CD14-positive monocyte (primary cell): ENCODE results near the gene TMEM132D. TPM values are rescaled to one million over a fixed set of nuclear protein-coding genes. Genes with fewer than 3 reads are reported as not detected.

ENCODE experiments used
- DNase-seq, 3 donors: peaks; one replicate each; pipeline ENCODE4 v3.0.0-alpha.2; 2011 to 2022
- H2AFZ ChIP-seq: 2 replicates; pipeline ENCODE4 v1.6.0; 2012; ENCODE audit warnings: mild to moderate bottlenecking, low read depth, low read length, inconsistent platforms; ENCODE audit not compliant: insufficient read depth, poor library complexity, severe bottlenecking
- H3K27ac ChIP-seq, 2 donors: 1 replicate in 1 of 2; 2 replicates in 1 of 2; pipeline ENCODE4 v1.5.1; 2012 to 2013; ENCODE audit warnings: low read length in 2 of 2, control low read depth in 1 of 2, inconsistent platforms in 1 of 2, low read depth in 1 of 2, mild to moderate bottlenecking in 1 of 2
- H3K27me3 ChIP-seq, 2 donors: one replicate each; pipeline versions ENCODE4 v1.6.0 to v1.6.1; 2011 to 2013; ENCODE audit warnings: low read length in 2 of 2; ENCODE audit not compliant: control insufficient read depth in 2 of 2, insufficient read depth in 2 of 2
- H3K36me3 ChIP-seq, 2 donors: replicated peaks in 1 of 2; 1 replicate in 1 of 2; 2 replicates in 1 of 2; pipeline versions ENCODE4 v1.5.1 to v1.6.1; 2012 to 2013; ENCODE audit warnings: low read length in 2 of 2, control low read depth in 1 of 2, inconsistent platforms in 1 of 2, mild to moderate bottlenecking in 1 of 2; ENCODE audit not compliant: insufficient read depth in 2 of 2, control insufficient read depth in 1 of 2
- H3K4me1 ChIP-seq, 2 donors: 1 replicate in 1 of 2; 2 replicates in 1 of 2; pipeline versions ENCODE4 v1.5.1 to v1.6.1; 2012 to 2013; ENCODE audit warnings: low read length in 2 of 2, control low read depth in 1 of 2, inconsistent platforms in 1 of 2, mild to moderate bottlenecking in 1 of 2, moderate library complexity in 1 of 2; ENCODE audit not compliant: insufficient read depth in 2 of 2, control insufficient read depth in 1 of 2
- H3K4me2 ChIP-seq: replicated peaks from 2 replicates; pipeline ENCODE3; 2012; ENCODE audit warnings: low read length, moderate library complexity, mild to moderate bottlenecking; ENCODE audit not compliant: poor library complexity, severe bottlenecking; ENCODE audit errors: extremely low read depth
- H3K4me3 ChIP-seq, 3 experiments: fragments of 200-600 bp in 1 of 3; sonication (generic) in 1 of 3; replicated peaks in 1 of 3; 1 replicate in 2 of 3; 2 replicates in 1 of 3; pipeline ENCODE4 v1.5.1; 2011 to 2013; ENCODE audit warnings: low read length in 3 of 3, mild to moderate bottlenecking in 3 of 3, control low read depth in 2 of 3, low read depth in 2 of 3, inconsistent platforms in 1 of 3, moderate library complexity in 1 of 3
- H3K79me2 ChIP-seq: 2 replicates; pipeline ENCODE4 v1.6.0; 2012; ENCODE audit warnings: mild to moderate bottlenecking, control low read depth, inconsistent platforms, low read length, moderate library complexity; ENCODE audit not compliant: insufficient read depth
- H3K9ac ChIP-seq: 2 replicates; pipeline ENCODE4 v1.6.0; 2017; ENCODE audit warnings: low read length, mild to moderate bottlenecking; ENCODE audit not compliant: insufficient read depth, poor library complexity, severe bottlenecking
- H3K9me3 ChIP-seq, 2 donors: replicated peaks in 1 of 2; 1 replicate in 1 of 2; 2 replicates in 1 of 2; pipeline versions ENCODE4 v1.5.1 to v1.6.1; 2012 to 2013; ENCODE audit warnings: low read length in 2 of 2, control low read depth in 1 of 2; ENCODE audit not compliant: control insufficient read depth in 1 of 2, insufficient read depth in 1 of 2
- H4K20me1 ChIP-seq: 2 replicates; pipeline ENCODE4 v1.6.0; 2012; ENCODE audit warnings: mild to moderate bottlenecking, low read length, control low read depth, moderate library complexity; ENCODE audit not compliant: insufficient read depth
- H3K27ac Mint-ChIP-seq, 7 donors: one replicate each; pipeline ENCODE4 v1.8.0; 2020; ENCODE audit warnings: mild to moderate bottlenecking in 7 of 7, mixed read lengths in 7 of 7, moderate library complexity in 6 of 7, inconsistent platforms in 2 of 7
- H3K27me3 Mint-ChIP-seq, 3 donors: one replicate each; pipeline ENCODE4 v1.8.0; 2021 to 2022; ENCODE audit warnings: low read depth in 3 of 3, mild to moderate bottlenecking in 3 of 3, mixed read lengths in 3 of 3, moderate library complexity in 3 of 3, inconsistent platforms in 1 of 3
- H3K36me3 Mint-ChIP-seq, 2 donors: one replicate each; pipeline ENCODE4 v1.8.0; 2020; ENCODE audit warnings: mixed read lengths in 2 of 2, inconsistent platforms in 1 of 2, mild to moderate bottlenecking in 1 of 2
- H3K4me1 Mint-ChIP-seq: one replicate; pipeline ENCODE4 v1.8.0; 2020; ENCODE audit warnings: mild to moderate bottlenecking, mixed read lengths
- H3K4me3 Mint-ChIP-seq, 2 donors: one replicate each; pipeline ENCODE4 v1.8.0; 2020; ENCODE audit warnings: mild to moderate bottlenecking in 2 of 2, mixed read lengths in 2 of 2, moderate library complexity in 1 of 2
- H3K9me3 Mint-ChIP-seq, 7 donors: one replicate each; pipeline ENCODE4 v1.8.0; 2020 to 2022; ENCODE audit warnings: mixed read lengths in 7 of 7, mild to moderate bottlenecking in 6 of 7, moderate library complexity in 6 of 7, inconsistent platforms in 2 of 7
- CTCF ChIP-seq: fragments of 200-600 bp; IDR thresholded peaks from one replicate; pipeline ENCODE4 v1.8.0; 2022; ENCODE audit warnings: antibody characterized with exemption, mild to moderate bottlenecking
- WGBS: methylation state at CpG from one replicate; pipeline ENCODE4 v1.1.5; 2013; ENCODE audit warnings: missing lambda C conversion rate; ENCODE audit not compliant: insufficient coverage; 5-methylcytosine and 5-hydroxymethylcytosine counted together
- intact Hi-C, 2 donors: fragments of 100-400 bp; cut with micrococcal nuclease; formaldehyde crosslinking; loops; one replicate each; pipeline versions ENCODE4 v1.15.0 to v1.15.1; 2023
- polyA plus RNA-seq, 3 donors: library from polyadenylated mRNA; depleted of rRNA in 1 of 3; unstranded in 2 of 3; stranded (reverse) in 1 of 3; fragments of 300-500 nt in 2 of 3; fragments of >200 nt in 1 of 3; fragmentation: Illumina TruSeq in 2 of 3; gene quantifications; 1 replicate in 2 of 3; 2 replicates in 1 of 3; pipeline ENCODE4 v1.2.3, GENCODE V29; 2012 to 2021

The TMEM132D gene
- polyA plus RNA-seq, 3 donors: 0.04 TPM; not detected in 2

GRCh38 chr12:129310346-129310745 lies 593.5 kb downstream of the TMEM132D start:
- no peak overlapping the region for H3K4me3 Mint-ChIP-seq
- no peaks in the 10 kb centered on the region for H3K36me3 Mint-ChIP-seq
- intact Hi-C loops: no loop called here
- no peak for TF ChIP-seq CTCF
- H3K4me1 ChIP-seq: no peaks in the 10 kb centered on the region
- no peak overlapping the region for H3K4me3 ChIP-seq
- no peaks in the 10 kb centered on the region for H3K4me1 Mint-ChIP-seq
- no peaks in the 10 kb centered on the region for H3K27me3 Mint-ChIP-seq
- no peak for DNase-seq
- no peak overlapping the region for H3K27ac ChIP-seq
- no peaks in the 10 kb centered on the region for H4K20me1 ChIP-seq
- no peaks in the 10 kb centered on the region for H3K79me2 ChIP-seq
- H3K36me3 ChIP-seq: no peaks in the 10 kb centered on the region
- H3K4me2 ChIP-seq: no peak overlapping the region
- H3K27me3 ChIP-seq: no peaks in the 10 kb centered on the region
- H3K9me3 ChIP-seq: peaks cover 0 to 8% of the 10 kb centered on the region in 2 donors
- no CpG with 5 or more reads among the region's 2 CpGs for WGBS
- no peak overlapping the region for H2AFZ ChIP-seq
- H3K9ac ChIP-seq: no peak overlapping the region
- peaks cover 0 to 21% (median 2%) of the 10 kb centered on the region in 7 donors for H3K9me3 Mint-ChIP-seq
- H3K27ac Mint-ChIP-seq: no peak overlapping the region

- WGBS: 100% methylated on average over 1 of the region's 4 CpGs
- Mint-ChIP-seq H3K4me1 (no peaks in the 10 kb centered on the region), H3K36me3 (no peaks in the 10 kb centered on the region), H3K9me3 (peaks cover 0 to 22% (median 11%) of the 10 kb centered on the region in 7 donors), H3K27me3 (no peaks in the 10 kb centered on the region), H3K4me3 (no peak overlapping the region), H3K27ac (no peak overlapping the region)
- intact Hi-C loops: no loop called here
- H3K4me3 ChIP-seq: no peak overlapping the region
- H3K27me3 ChIP-seq: no peaks in the 10 kb centered on the region
- no peak overlapping the region for H3K27ac ChIP-seq
- H3K9me3 ChIP-seq: peaks cover 11 to 26% of the 10 kb centered on the region in 2 donors
- H3K36me3 ChIP-seq: no peaks in the 10 kb centered on the region
- H3K79me2 ChIP-seq: no peaks in the 10 kb centered on the region
- no peak for TF ChIP-seq CTCF
- no peak overlapping the region for H2AFZ ChIP-seq
- DNase-seq: no peak
- no peak overlapping the region for H3K4me2 ChIP-seq
- no peaks in the 10 kb centered on the region for H4K20me1 ChIP-seq
- no peaks in the 10 kb centered on the region for H3K4me1 ChIP-seq
- no peak overlapping the region for H3K9ac ChIP-seq
Observed at GRCh38 chr12:129305851-129306250, 598.0 kb downstream of the TMEM132D start.
